Left colon (tissue), 2 donors: ENCODE data around the gene KASH5. TPM values are rescaled to one million over a fixed set of nuclear protein-coding genes. Genes with fewer than 3 reads are reported as not detected.

ENCODE experiments used
- ATAC-seq: fragments of 200-7000 bp; cut with Tn5 transposase; one replicate; pipeline ENCODE4 v1.9.1; 2020; ENCODE audit warnings: mild to moderate bottlenecking, moderate library complexity
- DNase-seq, 2 donors: peaks; one replicate each; pipeline ENCODE4 v3.0.0-alpha.2; 2020
- intact Hi-C, 2 donors: fragments of 100-400 bp; cut with DNase I in 1 of 2; cut with micrococcal nuclease in 1 of 2; formaldehyde crosslinking; loops; one replicate each; pipeline versions ENCODE4 v1.11.2 to v1.14.0; 2022; cut with DNase I, micrococcal nuclease
- long read RNA-seq: library from polyadenylated mRNA; unstranded; transcript quantifications from one replicate; pipeline ENCODE4 v2.0.0, GENCODE V29; 2021
- total RNA-seq, 2 donors: library from RNA; stranded (reverse); fragmentation: NEBNext Ultra II Directional; extraction: Animal tissue kit (Norgen Biotek cat#: 25700); gene quantifications; one replicate each; pipeline ENCODE4 v1.2.1, GENCODE V29; 2021
- donor health status: DM: no; HTN: no; CAD: no.
- donor health status: DM: yes; HTN: yes; CAD: no.

Gene KASH5
- not detected for total RNA-seq
- long read RNA-seq: 0 reads

DNA sequence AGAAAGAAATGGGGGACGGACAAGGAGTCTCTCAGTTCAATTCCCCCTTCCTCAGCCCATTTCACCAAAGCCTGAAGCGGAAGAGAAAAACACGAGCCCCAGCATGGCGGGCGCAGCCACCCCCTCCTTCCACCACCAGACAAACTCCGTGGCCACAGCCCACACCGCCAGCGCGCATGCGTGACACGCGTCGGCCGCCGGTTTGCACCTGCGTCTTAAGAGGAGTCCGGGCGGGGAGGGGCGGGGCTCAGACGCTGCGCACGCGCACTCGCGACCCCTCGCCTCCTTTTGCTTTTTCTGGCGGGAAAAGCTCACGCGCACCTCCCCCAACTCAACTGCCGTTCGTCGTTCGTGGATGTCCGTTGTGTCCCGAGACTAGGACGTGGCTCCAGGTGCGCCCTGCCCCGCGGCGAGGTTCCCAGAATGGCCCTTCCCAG, at the start of gene KASH5:
Gene KASH5, plus strand, starts transcription at position 314 of the 437 bp plus-strand sequence. CDS start 2,635 bp downstream, outside the sequence.
- DNase-seq (peak; percentile 77 to 79), ATAC-seq (peak; percentile 75)
- intact Hi-C loops: no loop called here

GRCh38 chr19:49338691-49339300, 49.3 kb upstream of the KASH5 start:
- intact Hi-C loops: no loop called here
- DNase-seq (peak; percentile 91 to 95), ATAC-seq (peak; percentile 85)

- intact Hi-C loops: no loop called here
- ATAC-seq (peak; percentile 87), DNase-seq (peak; percentile 85 to 90)
Observed at GRCh38 chr19:49339301-49340068, 48.6 kb upstream of the KASH5 start.

DNA sequence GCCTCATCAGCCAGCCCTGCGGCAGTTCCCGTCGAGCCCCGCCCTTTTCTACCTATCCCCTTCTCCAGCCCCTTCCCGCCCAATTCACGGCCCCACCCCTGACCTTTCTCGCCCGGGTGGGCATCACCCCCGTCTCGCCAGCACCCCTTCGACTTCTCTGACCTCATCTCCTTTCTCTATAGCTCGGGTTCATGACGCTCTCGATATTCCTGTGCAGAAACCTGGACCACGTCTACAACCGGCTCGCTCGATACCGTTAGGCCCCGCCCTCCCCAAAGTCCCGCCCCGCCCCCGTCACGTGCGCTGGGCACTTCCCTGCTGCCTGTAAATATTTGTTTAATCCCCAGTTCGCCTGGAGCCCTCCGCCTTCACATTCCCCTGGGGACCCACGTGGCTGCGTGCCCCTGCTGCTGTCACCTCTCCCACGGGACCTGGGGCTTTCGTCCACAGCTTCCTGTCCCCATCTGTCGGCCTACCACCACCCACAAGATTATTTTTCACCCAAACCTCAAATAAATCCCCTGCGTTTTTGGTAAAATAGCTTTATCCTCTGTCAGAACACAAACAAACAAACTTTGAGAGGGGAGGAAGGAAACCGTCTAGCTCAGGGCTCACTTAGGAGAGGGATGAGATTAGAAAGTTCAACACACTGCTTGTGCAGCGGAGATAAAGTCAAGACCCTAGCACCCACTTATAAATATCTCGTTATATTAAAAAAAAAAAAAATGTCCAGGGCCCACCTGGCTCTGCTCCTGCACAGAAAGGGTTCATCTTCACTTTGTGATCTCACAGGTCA, 47.8 kb upstream of the KASH5 start:
- ATAC-seq (peak; percentile 46), DNase-seq (peak; percentile 62 to 73)
- intact Hi-C loops: no loop called here

DNA sequence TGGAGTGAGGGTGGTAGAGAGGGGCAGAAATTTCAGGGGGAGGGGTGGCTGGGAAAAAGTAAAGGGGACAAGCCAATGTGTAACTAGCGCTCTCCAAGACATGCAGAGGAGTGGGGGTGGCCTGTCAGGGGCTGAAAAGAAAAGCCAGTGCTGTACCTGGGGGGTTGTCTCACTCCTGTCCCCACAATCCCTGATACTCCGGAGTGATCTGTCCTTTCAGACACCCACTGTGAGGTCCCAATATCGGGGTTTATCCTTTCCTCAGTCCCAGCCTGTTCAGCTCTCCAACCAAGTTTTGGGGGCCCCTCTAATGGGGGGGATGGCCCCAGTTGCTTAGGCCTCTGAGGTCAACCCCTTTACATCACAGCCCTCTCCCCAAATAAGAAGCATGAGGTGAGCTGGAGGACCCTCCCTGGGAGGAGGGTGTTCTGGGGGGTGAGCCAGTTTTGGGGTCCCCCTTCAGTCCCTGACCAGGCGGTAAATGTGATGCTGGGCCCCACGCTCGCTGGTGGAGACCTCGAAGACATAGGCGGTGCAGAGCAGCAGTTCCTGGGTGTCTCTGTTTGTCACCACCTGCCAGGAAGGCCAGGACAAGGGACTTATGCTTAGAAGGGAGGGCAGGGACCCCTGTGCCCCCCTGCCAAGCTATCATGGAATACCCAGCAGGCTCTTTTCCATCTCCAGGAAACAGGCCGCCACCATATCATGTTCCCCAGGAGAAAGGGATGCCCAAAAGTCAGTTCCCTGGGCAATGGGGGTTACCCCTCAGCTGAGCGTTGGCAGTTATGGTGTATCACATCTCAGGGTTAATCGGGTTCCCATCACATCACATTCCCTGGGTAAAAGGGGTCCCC, 47.0 kb upstream of the KASH5 start:
- DNase-seq (no peak), ATAC-seq (no peak)
- intact Hi-C loops: no loop called here

- DNase-seq (no peak), ATAC-seq (no peak)
- intact Hi-C loops: no loop called here
Observed at GRCh38 chr19:49342291-49342721, 45.7 kb upstream of the KASH5 start.

DNA sequence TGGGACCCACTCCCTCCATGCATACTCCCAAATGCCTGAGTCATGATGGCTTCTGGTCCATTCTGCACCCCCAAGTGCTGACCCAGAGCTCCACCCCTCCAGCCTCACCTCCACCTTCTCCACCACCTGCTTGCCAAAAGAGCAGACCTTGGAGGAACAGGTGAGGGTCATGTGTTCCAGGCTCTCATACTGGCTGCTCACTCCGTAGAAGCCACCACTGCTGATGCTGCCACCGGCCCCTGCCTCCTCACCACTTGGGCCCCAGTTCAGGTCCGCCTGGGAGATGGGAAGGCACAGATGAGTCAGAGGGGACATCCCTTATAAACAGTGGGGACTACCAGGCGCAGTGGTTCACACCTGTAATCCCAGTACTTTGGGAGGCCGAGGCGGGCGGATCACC, 44.9 kb upstream of the KASH5 start:
- intact Hi-C loops: no loop called here
- DNase-seq: no peak
- no peak for ATAC-seq

DNA sequence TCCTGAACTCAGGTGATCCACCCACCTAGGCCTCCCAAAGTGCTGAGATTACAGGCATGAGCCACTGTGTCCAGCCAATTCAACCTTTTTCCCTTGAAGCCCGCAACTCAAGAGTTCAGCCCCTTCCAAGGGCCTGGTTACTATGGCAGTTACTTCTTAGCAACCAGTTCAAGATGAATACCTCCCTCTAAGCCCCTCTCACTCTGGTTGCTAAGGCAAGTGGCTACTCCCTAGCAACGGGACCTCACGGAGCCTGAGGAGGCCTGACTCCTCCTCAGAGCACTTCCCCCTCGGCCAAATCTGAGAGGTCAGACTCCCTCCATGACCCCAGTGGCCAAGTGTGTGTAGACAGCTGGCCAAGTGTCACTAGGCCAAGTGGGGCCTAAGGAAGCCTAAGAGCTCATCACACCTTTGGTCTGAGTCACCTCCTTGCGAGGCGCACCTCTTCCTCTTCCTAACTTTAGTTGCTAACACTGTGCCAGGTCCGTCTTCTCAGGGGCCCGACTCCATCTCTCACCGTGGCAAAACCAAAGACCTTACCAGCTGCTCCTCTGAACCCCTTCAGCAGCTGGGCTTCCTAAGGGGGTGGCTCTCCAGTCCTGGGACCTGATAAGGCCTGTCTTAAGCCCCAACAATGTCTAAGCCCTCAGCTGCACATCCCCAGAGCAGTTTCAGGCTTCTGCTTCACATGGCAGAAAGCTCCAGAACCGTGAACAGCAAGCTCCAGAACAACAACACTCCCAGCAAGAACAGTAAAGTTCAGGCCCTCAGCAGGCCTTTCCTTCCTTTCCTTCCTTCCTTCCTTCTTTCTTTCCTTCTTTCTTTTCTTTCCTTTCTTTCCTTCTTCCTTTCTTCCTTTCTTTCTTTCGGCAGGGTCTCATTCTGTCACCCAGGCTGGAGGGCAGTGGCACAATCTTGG, 43.3 kb upstream of the KASH5 start:
- DNase-seq: no peak
- intact Hi-C loops: no loop called here
- ATAC-seq: no peak

DNA sequence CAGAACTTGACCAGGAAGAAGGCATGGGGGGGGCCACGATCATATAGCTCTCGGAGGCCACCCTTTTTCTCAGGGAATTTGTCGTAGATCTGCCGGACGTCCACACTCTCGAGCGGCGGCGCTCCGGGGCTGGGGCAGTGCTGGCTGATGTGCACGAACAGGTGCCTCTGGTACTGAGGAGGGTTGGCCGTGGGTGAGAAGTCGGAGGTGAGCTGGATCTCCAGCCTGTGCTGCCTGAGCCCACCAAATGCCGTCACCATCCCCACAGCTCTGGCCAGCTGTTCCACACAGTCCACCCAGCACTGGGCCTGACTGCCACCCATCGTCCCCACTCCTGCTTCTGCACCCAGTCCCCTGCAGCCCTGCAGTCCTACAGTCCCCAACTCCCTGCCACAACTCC, 40.9 kb upstream of the KASH5 start:
- ATAC-seq: no peak
- DNase-seq: no peak
- intact Hi-C loops: no loop called here

DNA sequence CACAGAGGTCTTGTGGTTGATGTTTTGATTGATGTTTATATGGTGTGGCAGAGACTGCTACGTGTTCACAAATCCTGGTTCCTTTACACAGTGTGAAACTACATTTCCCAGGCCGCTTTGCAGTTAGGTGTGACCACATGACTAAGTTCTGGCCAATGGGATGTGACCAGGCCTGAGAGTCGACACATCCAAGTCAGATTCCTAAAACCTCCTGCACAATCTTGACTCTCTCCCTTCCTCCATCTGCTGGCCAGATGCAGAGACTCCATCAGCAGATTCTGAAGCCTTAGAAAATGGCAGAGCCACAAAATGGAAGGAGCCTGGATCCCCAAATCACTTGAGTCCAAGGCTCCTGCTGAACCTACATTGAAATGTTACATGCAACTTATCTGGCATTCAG, 40.2 kb upstream of the KASH5 start:
- intact Hi-C loops: no loop called here
- ATAC-seq: peak; percentile 50
- no peak for DNase-seq

- DNase-seq: no peak
- intact Hi-C loops: no loop called here
- no peak for ATAC-seq
Observed at GRCh38 chr19:49348305-49349189, 39.5 kb upstream of the KASH5 start.

DNA sequence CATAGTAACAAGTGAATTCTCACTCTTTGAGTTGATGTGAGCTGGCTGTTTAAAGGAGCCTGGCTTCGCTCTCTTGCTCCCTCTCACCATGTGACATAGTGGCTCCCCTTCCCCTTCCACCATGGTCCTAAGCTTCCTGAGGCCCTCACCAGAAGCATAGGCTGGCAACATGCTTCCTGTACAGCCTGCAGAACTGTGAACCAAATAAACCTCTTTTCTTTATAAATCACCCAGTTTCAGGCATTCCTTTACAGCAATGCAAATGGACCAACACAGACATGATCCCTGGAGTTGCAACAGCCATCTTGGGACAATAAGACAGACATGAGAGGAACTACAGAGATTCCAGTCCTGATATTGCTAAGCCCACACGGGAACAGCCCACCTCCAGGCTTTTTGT, 38.5 kb upstream of the KASH5 start:
- intact Hi-C loops: no loop called here
- DNase-seq: no peak
- ATAC-seq: no peak

GRCh38 chr19:49355909-49356353, 32.1 kb upstream of the KASH5 start:
- intact Hi-C loops: no loop called here
- no peak for DNase-seq
- ATAC-seq: no peak

DNA sequence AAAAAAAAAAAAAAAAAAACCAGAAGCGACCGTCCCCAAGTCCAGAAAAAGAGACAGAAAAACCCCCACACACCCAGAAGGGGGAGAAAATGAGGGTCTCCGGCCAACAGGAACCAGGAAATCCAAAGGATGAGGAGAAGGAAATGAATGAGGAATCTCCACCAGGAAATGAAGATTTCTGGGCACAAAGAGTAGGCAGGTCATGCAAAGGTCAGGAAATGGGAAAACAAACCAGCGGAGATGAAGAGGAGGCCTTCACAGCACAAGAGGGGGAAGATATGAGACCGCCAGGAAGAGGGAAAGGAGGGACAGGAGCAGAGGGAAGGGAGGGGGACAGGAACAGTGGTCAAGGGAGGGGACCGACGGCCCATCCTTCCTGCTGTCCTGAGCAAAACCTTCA, 31.7 kb upstream of the KASH5 start:
- intact Hi-C loops: no loop called here
- DNase-seq (no peak), ATAC-seq (no peak)

GRCh38 chr19:49357186-49357585, 30.9 kb upstream of the KASH5 start:
- intact Hi-C loops: no loop called here
- DNase-seq: no peak

DNA sequence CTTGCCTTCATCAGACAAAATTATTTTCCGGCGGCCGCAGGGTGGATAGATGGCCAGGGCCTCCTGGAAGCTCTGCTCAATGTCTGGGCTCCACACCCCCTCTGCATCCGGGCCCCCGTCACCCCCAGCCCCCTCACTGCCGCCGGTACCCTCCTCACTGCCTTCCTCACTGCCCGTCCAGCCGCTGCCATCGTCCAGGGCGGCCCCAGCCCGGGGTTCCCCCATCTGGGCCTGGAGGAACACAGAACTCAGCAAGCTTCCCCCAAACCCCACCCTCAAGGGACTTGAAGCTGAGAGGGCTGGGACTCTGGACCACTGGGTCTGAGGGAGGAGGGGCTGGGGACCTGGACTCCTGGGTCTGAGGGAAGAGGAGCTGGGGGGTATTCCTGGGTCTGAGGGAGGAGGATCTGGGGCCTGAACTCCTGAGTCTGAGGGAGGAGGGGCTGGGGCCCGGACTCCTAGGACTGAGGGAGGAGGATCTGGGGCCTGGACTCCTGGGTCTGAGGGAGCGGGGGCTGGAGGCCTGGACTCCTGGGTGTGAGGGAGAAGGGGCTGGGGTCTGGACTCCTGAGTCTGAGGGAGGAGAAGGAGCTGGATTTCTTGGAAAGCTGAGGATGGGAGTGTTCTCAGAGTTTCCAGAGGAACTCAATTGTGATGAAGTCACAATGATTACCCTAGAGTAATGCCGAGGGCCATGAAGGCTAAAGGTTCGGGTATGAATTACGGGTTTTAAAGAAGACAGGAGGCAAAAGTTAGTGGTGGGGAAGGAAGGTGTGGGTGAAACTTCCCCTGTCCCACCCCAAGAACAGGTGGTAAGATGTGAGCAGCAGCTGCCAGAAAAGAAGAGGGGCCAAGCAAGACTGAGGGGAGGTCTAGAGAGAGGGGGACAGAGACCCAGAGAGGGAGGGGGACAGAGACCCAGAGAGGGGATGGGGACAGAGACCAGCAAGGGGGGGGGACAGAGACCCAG, 27.9 kb upstream of the KASH5 start:
- DNase-seq: no peak
- ATAC-seq: no peak
- intact Hi-C loops: no loop called here

More at GRCh38 chr19:49357186-49357585, 30.9 kb upstream of the KASH5 start:
- no peak for ATAC-seq
